HG03064 (cell line): ENCODE measurements around the gene CHRD.
"Not testable (repeated sequence)": the region's sequence is repeated elsewhere in the genome, so short reads cannot be mapped to it uniquely, and the experiment has no call there.

ENCODE experiments used
- ATAC-seq: cut with Tn5 transposase; IDR thresholded peaks from one replicate; pipeline ENCODE4 v1.9.1; 2021; ENCODE audit warnings: low read depth; ENCODE audit not compliant: unreplicated experiment

Gene CHRD

GRCh38 chr3:184379358-184380184, at the start of gene CHRD:
Gene CHRD, plus strand, starts transcription at chr3:184380054. Its CDS starts 265 bp downstream, at chr3:184380319.
- ATAC-seq, result no peak

- no peak for ATAC-seq
Observed at GRCh38 chr3:184332370-184333090, 47.3 kb upstream of the CHRD start.

DNA sequence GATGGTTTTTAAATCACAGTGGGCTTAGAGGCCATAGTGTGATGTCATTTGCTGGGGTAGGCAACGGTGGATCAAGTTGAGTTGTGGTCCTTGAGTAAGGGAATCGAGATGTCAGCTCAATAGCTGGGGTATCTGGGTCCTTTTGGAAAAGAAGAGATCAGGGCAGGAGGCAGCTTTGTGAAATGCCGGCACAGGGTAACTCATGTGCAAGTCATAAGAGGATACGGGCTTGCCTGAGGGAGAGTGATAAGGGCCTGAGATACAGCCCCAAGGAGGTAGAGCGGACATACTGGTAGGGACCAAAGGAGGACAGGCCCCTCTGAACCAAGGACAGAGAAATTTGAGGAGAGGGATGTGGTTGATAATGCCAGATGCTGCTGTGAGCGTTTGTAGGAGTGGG, 46.7 kb upstream of the CHRD start:
- no peak for ATAC-seq

GRCh38 chr3:184333700-184334099, 46.2 kb upstream of the CHRD start:
- ATAC-seq, result no peak

GRCh38 chr3:184334470-184335158, 45.2 kb upstream of the CHRD start:
- ATAC-seq, result no peak

- peak; percentile 10 for ATAC-seq
Observed at GRCh38 chr3:184335291-184335660, 44.6 kb upstream of the CHRD start.

DNA sequence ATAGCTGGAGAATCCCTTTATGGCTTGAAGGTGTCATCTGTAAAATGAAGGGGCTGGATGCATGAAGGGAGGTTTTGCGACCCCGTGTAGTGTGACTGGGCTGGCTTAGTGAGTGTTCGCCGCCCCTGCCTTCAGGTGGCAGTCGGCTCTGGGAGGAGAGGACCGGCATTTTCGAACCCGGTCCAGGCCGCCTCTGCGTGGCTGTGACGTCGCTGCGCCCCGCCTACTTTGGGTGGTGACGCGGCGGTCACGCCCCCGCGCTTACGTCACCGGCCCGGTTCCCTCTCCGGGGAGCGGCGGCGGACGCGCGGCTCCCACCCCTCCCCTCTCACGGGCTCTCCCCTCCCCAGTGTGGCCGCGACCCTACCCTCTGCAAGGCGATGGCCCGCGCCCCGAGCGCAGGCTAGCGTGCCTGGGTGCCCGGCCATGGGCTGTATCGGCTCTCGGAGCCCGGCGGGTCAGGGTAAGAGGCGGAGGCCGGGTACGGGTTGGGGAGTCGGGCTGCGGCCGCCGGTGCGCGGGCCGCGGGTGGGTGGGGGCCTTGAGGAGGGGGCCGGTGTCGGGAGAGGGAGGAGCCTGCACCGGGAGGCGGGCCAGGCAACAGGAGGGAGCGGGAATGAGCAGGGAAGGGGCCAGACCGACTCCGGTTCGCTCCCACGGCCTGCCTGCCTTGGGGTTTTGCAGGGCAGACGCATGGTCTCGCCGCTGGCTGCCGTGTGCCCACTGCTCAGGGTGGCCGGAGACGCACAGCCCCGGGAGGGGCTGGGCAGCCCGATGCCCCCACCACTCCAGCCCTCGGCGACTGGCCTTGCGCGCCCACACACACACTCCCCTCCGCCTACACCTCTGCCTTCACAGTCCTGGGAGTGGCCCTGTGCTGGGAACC, 44.0 kb upstream of the CHRD start:
- ATAC-seq, result peak; percentile 53

DNA sequence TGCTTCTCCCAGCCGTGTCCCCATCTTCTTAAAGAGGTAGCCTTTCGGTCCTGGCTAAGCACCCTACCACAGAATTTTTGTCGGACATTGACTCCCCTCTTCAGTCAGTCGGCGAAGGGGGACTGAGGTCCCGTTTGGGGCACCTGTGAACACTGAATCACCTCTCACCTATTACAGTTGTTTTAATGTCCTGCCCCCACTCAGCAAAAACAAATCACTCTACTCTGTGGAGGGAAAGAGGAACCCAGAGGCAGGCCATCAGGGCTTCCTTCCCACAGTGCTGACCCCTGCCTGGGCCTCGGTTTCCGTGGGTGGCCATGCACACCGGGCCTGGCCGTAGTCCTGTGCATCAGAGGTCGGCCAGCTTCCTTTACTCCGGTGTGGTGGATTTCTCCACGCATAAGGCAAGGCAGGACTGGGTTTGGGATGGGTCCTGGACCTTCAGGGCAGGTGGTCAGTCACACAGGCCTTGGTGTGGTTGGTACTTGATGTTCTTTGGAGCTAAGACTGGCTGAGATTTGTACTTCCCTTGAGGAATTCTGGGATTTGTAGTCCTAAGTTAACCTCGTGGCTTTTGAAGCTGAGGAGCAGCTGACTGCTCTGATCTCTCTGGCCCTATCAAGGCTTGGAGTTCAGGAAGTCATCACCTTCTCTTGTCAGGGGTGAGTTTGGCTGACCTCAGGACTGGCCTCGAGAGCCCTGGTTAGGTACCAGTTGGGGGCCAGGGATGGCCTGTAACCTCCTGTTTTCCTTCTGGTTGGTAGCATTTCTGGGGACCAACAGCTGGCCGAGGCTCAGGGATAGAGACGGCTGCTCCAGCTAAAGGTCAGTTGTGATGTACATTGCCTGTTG, 43.1 kb upstream of the CHRD start:
- no peak for ATAC-seq

- ATAC-seq, result no peak
Observed at GRCh38 chr3:184337399-184337714, 42.5 kb upstream of the CHRD start, which contains the start of gene FAM131A. Gene FAM131A, plus strand, starts transcription at chr3:184337600. Its CDS starts 31 bp downstream, at chr3:184337631.

DNA sequence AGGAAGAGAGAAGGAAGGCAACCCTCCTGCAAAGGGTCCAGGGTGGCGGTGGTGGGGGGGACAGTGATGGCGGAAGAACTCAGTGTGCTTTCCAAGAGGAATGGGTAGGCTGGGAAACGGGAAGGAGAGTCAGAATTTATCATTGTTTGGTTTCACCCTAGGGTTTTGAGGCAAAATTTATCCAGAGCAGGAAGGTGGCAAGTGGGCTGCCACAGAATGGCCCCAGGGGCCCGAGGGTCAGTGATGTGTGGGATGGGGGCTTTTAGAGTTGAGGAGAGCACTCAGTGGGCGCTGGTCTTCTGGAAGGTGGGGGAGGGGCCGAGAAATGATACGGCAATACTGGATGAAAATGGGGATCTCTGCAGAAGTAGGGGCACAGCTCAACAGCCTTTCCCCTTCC, 41.9 kb upstream of the CHRD start:
- ATAC-seq, result no peak

DNA sequence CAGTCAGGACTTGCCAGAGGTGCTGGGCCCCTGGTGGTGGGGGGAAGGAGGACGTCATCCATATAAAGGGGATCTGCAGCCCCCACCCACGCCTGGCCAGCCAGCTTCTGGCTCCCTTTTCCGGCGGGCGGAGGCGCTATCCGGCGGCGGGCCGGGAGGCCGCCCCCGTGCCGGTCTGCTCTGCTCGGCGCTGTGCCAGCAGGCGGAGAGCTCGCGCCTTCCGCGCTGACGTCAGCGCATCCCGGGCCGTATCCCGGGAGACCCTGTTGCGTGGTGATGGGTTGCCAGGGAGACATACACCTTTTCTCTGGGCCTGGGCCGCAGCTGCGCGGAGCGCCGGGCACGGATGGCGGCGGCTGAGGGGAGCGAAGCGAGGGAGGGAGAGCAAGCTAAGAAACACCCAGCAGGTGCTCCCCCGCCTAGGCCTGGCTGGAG, 41.3 kb upstream of the CHRD start:
- ATAC-seq, result no peak

- no peak for ATAC-seq
Observed at GRCh38 chr3:184339001-184339400, 40.9 kb upstream of the CHRD start.

- not testable (repeated sequence) for ATAC-seq
Observed at GRCh38 chr3:184339451-184340135, 40.3 kb upstream of the CHRD start.

- ATAC-seq, result no peak
Observed at GRCh38 chr3:184341925-184342324, 37.9 kb upstream of the CHRD start.

GRCh38 chr3:184343200-184343876, 36.5 kb upstream of the CHRD start:
- no peak for ATAC-seq

DNA sequence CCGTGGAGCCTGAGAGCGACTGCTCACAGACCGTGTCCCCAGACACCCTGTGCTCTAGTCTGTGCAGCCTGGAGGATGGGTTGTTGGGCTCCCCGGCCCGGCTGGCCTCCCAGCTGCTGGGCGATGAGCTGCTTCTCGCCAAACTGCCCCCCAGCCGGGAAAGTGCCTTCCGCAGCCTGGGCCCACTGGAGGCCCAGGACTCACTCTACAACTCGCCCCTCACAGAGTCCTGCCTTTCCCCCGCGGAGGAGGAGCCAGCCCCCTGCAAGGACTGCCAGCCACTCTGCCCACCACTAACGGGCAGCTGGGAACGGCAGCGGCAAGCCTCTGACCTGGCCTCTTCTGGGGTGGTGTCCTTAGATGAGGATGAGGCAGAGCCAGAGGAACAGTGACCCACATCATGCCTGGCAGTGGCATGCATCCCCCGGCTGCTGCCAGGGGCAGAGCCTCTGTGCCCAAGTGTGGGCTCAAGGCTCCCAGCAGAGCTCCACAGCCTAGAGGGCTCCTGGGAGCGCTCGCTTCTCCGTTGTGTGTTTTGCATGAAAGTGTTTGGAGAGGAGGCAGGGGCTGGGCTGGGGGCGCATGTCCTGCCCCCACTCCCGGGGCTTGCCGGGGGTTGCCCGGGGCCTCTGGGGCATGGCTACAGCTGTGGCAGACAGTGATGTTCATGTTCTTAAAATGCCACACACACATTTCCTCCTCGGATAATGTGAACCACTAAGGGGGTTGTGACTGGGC, 35.1 kb upstream of the CHRD start:
- no peak for ATAC-seq

DNA sequence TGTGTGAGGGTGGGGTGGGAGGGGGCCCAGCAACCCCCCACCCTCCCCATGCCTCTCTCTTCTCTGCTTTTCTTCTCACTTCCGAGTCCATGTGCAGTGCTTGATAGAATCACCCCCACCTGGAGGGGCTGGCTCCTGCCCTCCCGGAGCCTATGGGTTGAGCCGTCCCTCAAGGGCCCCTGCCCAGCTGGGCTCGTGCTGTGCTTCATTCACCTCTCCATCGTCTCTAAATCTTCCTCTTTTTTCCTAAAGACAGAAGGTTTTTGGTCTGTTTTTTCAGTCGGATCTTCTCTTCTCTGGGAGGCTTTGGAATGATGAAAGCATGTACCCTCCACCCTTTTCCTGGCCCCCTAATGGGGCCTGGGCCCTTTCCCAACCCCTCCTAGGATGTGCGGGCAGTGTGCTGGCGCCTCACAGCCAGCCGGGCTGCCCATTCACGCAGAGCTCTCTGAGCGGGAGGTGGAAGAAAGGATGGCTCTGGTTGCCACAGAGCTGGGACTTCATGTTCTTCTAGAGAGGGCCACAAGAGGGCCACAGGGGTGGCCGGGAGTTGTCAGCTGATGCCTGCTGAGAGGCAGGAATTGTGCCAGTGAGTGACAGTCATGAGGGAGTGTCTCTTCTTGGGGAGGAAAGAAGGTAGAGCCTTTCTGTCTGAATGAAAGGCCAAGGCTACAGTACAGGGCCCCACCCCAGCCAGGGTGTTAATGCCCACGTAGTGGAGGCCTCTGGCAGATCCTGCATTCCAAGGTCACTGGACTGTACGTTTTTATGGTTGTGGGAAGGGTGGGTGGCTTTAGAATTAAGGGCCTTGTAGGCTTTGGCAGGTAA, 34.3 kb upstream of the CHRD start:
- no peak for ATAC-seq
